Activated T-cell treated with anti-CD3 and anti-CD28 coated beads for 48 hours (primary cell): Measurements from ENCODE around the gene HIVEP3.

Source experiments
- DNase-seq: peaks from one replicate; pipeline ENCODE4 v3.0.0-alpha.2; 2020; ENCODE audit warnings: low read depth

The HIVEP3 gene

GRCh38 chr1:41530411-41530810 is 388.3 kb downstream of the HIVEP3 start:
- DNase-seq: no peak

DNA sequence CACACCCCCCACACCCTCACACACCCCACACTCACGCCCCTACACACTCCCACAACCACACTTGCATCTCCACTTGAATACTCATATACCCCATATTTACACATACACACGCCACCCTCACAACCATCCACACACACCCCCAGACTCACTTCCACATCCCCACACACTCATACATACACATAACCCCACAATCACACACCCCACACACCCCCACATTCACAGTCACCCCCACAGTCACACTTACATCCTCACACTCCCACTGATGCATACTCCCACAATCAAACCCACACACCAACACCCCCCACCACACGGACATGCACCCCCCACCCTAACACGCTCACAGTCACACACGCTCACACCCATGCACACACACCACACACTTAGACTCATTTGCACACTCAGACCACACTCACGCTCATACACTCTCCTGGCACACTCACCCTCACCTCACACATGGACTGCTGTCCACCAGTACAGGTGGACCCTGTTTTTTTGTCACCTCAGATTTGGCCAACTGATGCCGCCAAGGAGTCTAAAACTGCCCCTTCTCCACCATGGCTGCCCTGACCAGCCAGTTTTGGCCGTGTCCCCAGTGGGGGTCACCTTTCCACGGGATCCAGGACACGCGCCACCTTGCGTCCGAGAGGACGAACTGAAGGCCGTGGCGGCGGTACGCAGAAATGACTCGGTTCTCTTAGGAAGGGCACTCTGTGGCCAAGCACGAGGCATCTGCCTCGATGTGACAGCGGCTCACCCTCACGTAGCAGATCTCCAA is 388.9 kb downstream of the HIVEP3 start:
- no peak for DNase-seq

GRCh38 chr1:41528726-41529605 is 389.8 kb downstream of the HIVEP3 start:
- DNase-seq: no peak

DNA sequence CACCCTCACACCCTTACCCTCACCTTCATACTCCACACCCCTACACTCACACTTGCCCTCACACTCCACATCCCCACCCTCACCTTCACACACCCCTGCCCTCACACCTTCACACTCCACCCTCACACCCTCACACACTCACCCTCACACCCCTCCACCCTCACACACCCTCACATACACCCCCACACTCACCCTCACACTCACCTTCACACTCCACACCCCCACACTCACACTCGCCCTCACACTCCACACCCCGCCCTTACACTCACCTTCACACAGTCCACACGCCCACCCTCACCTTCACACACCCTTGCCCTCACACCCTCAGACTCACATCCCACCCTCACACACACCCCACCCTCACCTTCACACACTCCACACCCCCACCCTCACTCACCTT is 390.6 kb downstream of the HIVEP3 start:
- DNase-seq: no peak

DNA sequence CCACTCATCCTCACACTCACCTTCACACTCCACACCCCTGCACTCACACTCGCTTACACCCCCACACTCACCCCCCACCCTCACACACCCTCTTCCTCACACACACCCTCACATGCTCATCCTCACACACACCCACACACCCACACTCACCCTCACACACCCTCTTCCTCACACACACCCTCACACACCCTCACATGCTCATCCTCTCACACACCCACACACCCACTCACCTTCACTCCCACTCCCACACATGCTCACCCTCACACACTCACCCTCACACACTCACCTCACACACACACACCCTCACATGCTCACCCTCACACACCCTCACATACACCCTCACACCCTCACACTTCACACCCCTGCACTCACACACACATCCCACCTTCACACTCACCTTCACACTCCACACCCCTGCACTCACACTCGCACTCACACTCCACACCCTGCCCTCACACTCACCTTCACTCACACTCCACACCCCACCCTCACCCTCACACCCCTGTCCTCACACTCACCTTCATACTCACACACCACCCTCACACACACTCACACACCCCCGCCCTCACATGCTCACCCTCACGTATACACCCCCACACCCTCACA is 391.7 kb downstream of the HIVEP3 start:
- no peak for DNase-seq

DNA sequence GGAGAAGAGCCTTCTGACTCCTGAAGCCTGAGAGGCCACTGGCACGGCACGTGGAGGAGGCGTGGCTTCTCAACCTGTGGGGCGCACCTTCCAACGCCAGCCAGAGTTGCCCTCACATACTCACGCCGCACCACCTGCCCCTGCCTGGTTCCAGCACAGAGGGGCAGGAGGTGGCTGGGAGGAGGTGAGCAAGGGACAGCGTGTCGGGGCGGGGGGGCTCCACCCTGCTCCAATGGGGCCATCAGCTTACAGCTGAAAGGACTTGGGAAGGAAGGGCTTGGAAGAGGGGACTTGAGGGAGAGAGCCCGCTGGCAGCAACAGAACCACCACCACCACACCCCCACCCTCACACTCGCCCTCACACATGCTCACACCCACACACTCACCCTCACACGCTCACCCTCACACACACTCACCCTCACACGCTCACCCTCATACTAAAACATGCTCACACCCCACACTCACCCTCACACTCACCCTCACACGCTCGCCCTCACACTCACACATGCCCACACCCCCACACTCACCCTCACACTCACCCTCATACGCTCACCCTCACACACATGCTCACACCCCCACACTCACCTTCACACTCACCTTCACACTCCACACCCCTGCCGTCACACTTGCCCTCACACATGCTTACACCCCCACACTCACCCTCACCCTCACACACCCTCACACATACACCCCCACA is 392.7 kb downstream of the HIVEP3 start:
- no peak for DNase-seq

DNA sequence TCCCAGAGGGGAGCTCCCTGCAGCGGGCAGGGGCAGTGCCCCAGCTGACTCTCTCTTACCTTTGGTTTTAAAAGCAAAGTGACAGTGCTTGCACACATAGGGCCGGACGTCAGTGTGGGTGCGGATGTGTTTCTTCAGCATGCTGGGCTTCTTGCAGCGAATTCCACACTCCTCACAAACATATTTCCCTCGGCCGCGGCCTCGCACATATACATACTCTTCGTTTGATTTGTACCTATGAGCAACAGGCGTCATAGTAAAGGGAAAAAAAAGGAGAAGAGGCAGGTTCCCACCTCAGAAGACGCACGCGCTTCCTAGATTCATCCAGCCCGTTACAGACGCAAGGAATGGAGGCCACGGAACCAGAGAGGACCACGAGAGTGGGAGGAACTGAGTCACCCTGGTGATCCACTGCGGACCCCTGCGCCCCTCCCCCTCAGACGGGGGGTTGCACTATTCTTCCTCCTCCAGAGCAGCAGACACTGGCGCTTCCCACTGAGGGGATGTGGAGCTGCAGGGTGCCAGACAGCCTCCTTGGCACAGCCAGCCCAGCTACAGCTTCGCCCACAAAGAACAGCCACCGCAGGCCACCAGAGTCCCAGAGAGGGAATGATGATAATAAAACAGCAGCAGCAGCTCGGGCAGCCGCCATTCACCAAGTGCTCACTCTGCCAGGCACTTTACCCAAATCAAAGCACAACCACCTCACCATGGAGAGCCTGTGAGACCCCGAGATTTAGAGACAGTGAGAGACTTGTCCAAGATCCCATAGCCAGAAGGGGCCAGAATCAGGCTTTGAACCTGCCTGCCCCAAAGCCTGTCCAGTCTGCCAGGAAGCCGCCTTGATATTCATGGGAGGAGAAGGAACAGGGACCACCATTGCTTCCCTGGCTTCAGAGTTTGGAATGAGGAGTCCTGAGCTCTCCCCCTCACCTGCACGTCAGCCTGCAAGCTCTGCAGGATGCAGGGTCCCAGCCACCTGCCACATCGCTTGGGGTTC is 393.7 kb downstream of the HIVEP3 start:
- no peak for DNase-seq

GRCh38 chr1:41523949-41524675 is 394.6 kb downstream of the HIVEP3 start:
- no peak for DNase-seq

- DNase-seq: no peak
Measured at GRCh38 chr1:41523071-41523470, 395.7 kb downstream of the HIVEP3 start.

DNA sequence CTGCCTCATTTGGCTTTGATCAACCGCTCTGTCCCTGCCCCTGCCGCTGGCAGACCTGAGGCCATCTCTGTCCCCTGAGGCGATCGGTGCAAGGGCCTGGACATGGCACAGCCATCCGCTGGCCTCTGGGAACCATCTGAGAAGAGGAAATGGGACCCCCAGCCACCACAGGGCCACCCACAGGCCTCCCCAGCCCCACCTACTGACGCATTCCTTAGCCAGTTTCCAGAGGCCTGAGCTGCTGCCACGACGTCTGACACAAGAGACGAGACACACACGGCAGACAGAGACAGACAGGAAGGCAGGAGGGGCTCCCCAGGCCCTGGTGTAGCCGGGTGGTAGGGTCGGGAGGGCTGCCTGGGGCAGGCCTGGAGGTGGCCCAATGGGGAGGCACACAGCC is 397.0 kb downstream of the HIVEP3 start:
- DNase-seq: no peak

GRCh38 chr1:41520951-41521752 is 397.6 kb downstream of the HIVEP3 start:
- DNase-seq: no peak

GRCh38 chr1:41519667-41520066 is 399.1 kb downstream of the HIVEP3 start:
- no peak for DNase-seq

- DNase-seq: no peak
Measured at GRCh38 chr1:41518471-41518870, 400.3 kb downstream of the HIVEP3 start.

DNA sequence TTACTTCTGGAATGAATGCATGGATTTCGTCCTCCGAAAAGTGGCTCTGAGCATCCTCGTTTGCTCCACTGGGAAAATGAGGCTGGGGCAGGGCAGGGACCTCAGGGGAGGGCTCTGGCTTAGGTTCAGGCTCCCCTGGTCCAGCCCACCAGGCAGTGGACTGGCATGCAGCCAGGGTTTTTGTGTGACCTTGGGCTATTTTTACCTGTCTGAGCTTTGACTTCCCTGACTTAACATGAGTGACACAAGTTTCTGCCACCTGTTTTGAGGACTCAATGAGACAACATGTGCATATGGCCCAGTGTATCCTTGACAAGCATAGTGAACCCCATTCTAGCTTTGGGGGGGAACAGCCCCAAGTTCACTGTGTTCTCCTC is 401.7 kb downstream of the HIVEP3 start:
- DNase-seq: no peak

DNA sequence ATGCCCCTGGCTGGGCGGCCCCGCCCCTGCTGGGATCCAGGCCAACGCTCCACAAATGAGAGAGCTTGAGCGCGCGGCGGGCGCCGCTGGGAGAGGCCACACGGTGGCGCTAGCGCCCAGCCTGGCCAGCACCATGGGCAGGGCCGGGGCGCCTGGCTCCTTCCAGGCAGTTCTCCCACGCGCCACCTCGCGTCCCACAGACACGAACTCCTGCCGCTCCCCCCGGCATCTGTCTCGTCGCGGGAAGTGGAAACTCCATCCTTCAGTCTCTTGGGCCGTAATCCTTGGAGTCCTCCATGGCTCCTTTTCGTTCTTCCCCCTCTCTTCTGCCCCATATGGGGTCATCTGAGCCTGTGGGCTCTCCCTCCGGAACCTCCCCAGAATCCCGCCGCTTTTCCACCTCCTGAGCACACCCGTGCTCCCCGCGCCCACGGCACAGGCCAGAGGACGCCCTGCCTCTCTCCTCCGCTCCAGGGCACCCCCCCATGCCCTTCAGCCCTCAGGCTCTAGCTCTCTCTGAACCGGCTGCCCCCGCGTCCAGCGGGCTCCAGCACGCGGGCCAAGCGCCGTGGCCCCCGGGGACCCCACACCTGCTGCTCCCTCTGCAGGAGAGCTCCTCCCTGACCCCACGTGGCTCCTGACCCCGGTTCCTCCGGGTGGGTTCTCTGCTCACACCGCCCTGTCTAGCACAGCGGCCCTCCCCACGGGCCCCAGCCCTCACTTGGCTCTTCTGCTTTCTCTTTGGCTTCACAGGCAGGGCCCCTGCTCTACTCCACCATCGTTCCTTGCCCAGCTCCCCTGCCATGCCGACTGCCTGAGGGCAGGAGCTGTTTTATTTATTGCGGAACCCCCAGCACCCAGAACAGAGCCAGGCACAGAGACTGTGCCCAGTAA is 402.3 kb downstream of the HIVEP3 start:
- peak; percentile 73 for DNase-seq

DNA sequence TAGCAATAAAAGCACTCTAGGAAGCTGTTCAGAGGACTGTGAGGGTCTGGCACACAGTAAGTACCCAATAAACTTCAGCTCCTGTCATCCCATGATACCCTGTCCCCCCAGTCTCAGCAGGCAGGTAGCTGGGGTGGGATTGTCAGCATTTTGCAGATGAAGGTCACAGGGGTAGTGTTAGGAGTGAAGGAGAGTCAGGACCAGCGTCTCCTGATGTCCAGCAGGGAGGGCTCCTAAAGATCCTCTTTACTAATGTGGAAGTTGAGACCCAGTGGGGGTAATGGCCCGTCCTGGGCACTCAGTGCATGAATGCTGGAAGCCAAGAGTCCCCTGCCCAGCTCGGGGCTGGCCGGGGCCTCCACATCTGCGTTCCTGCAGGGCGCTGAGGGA is 402.9 kb downstream of the HIVEP3 start:
- no peak for DNase-seq

DNA sequence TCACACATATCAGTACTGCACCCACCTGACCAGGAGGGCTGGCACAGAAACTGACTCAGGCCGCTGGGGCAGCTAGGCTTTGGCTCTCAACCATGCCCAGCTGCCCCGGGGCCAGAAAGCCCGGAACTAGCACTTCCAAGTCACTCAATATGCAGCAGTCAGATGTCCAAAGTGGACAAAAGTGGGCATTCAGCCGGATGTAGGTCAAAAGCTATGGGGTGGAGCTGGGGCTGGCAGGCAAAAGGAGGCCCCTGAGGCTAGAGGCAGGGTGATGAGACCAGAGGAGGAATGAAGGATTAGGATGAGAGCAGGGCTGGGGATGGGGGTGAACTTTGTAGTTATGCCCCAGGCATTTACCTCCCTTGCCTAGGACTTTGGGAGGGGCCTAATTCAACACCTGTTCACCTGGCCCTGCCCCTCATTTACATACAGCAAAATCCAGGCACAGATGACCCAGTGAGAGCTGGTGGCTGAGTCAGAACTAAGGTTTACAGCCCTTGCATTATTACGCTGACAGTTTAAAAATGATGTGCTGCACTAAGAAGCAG is 403.5 kb downstream of the HIVEP3 start:
- no peak for DNase-seq

- DNase-seq: no peak
Measured at GRCh38 chr1:41514381-41514780, 404.3 kb downstream of the HIVEP3 start.
